H9 (cell line): ENCODE data around the gene PAX1. TPM values are rescaled to one million over a fixed set of nuclear protein-coding genes. Genes with fewer than 3 reads are reported as not detected.

Experiments used
- DNase-seq: peaks from one replicate; pipeline ENCODE4 v3.0.0-alpha.2; 2017
- H2AFZ ChIP-seq: one replicate; pipeline ENCODE4 v1.6.1; 2013; ENCODE audit warnings: mild to moderate bottlenecking, low read length, control low read depth, moderate library complexity
- H2AK5ac ChIP-seq: 2 replicates; pipeline ENCODE4 v1.6.1; 2013; ENCODE audit warnings: low read length, control low read depth, mixed read lengths; ENCODE audit not compliant: insufficient read length
- H2BK120ac ChIP-seq: one replicate; pipeline ENCODE4 v1.6.1; 2013; ENCODE audit warnings: low read depth, mild to moderate bottlenecking, low read length, control low read depth, inconsistent platforms; ENCODE audit not compliant: poor library complexity, severe bottlenecking
- H2BK12ac ChIP-seq: 2 replicates; pipeline ENCODE4 v1.6.1; 2013; ENCODE audit warnings: low read length, control low read depth, mixed read lengths, low read depth; ENCODE audit not compliant: insufficient read length
- H2BK15ac ChIP-seq: 2 replicates; pipeline ENCODE4 v1.6.1; 2013; ENCODE audit warnings: low read depth, low read length, control low read depth
- H2BK20ac ChIP-seq: one replicate; pipeline ENCODE4 v1.6.1; 2013; ENCODE audit warnings: low read depth, mild to moderate bottlenecking, low read length, control low read depth, inconsistent platforms; ENCODE audit not compliant: poor library complexity, severe bottlenecking
- H2BK5ac ChIP-seq: 2 replicates; pipeline ENCODE4 v1.6.1; 2013; ENCODE audit warnings: low read length, control low read depth, mixed read lengths; ENCODE audit not compliant: insufficient read length
- H3K14ac ChIP-seq: 2 replicates; pipeline ENCODE4 v1.6.1; 2013; ENCODE audit warnings: low read length, control low read depth; ENCODE audit not compliant: insufficient read depth
- H3K18ac ChIP-seq: 2 replicates; pipeline ENCODE4 v1.6.1; 2013; ENCODE audit warnings: low read depth, mild to moderate bottlenecking, mixed read lengths, low read length, control low read depth; ENCODE audit not compliant: insufficient read length
- H3K23ac ChIP-seq: 2 replicates; pipeline ENCODE4 v1.6.1; 2013; ENCODE audit warnings: low read length, control low read depth, mixed read lengths, low read depth; ENCODE audit not compliant: insufficient read length
- H3K23me2 ChIP-seq: 2 replicates; pipeline ENCODE4 v1.6.1; 2013; ENCODE audit warnings: low read depth, mild to moderate bottlenecking, mixed read lengths, low read length, control low read depth; ENCODE audit not compliant: insufficient read length, poor library complexity, severe bottlenecking
- H3K27ac ChIP-seq: 2 replicates; pipeline ENCODE4 v1.5.1; 2013; ENCODE audit warnings: low read length, control low read depth, mixed read lengths, low read depth; ENCODE audit not compliant: insufficient read length
- H3K27me3 ChIP-seq: 2 replicates; pipeline ENCODE4 v1.6.1; 2013; ENCODE audit warnings: low read length, control low read depth, inconsistent platforms; ENCODE audit not compliant: insufficient read depth
- H3K4ac ChIP-seq: 2 replicates; pipeline ENCODE4 v1.6.1; 2013; ENCODE audit warnings: low read depth, mild to moderate bottlenecking, control low read depth, inconsistent platforms, low read length, moderate library complexity
- H3K4me1 ChIP-seq: 2 replicates; pipeline ENCODE4 v1.6.1; 2013; ENCODE audit warnings: low read length, control low read depth, inconsistent platforms; ENCODE audit not compliant: insufficient read depth
- H3K4me2 ChIP-seq: 2 replicates; pipeline ENCODE4 v1.6.1; 2013; ENCODE audit warnings: low read length, control low read depth, mixed read lengths; ENCODE audit not compliant: insufficient read length, insufficient read depth
- H3K56ac ChIP-seq: 2 replicates; pipeline ENCODE4 v1.6.1; 2013; ENCODE audit warnings: low read depth, mild to moderate bottlenecking, mixed read lengths, low read length, control low read depth; ENCODE audit not compliant: insufficient read length
- H3K79me1 ChIP-seq: 2 replicates; pipeline ENCODE4 v1.6.1; 2013; ENCODE audit warnings: low read depth, mild to moderate bottlenecking, moderate library complexity, low read length, control low read depth, inconsistent platforms; ENCODE audit not compliant: insufficient read depth, poor library complexity, severe bottlenecking
- H3K79me2 ChIP-seq: 2 replicates; pipeline ENCODE4 v1.6.1; 2013; ENCODE audit warnings: low read length, control low read depth, inconsistent platforms; ENCODE audit not compliant: insufficient read depth
- H3K9ac ChIP-seq: 2 replicates; pipeline ENCODE4 v1.6.1; 2013; ENCODE audit warnings: low read length, control low read depth, mixed read lengths; ENCODE audit not compliant: insufficient read length; ENCODE audit errors: extremely low read depth
- H3K9me3 ChIP-seq: one replicate; pipeline ENCODE4 v1.6.1; 2013; ENCODE audit warnings: low read depth, low read length, inconsistent platforms; ENCODE audit not compliant: control insufficient read depth
- H3T11ph ChIP-seq: one replicate; pipeline ENCODE4 v1.6.1; 2013; ENCODE audit warnings: mild to moderate bottlenecking, low read length, control low read depth, inconsistent platforms
- H4K20me1 ChIP-seq: one replicate; pipeline ENCODE4 v1.6.1; 2013; ENCODE audit not compliant: control insufficient read depth, insufficient read length, insufficient read depth
- H4K5ac ChIP-seq: 2 replicates; pipeline ENCODE4 v1.6.1; 2013; ENCODE audit warnings: low read depth, mild to moderate bottlenecking, mixed read lengths, low read length, control low read depth; ENCODE audit not compliant: insufficient read length
- H4K8ac ChIP-seq: replicated peaks from 2 replicates; pipeline ENCODE4 v1.6.1; 2013; ENCODE audit warnings: low read length, control low read depth, mixed read lengths, low read depth; ENCODE audit not compliant: insufficient read length
- H4K91ac ChIP-seq: 2 replicates; pipeline ENCODE4 v1.6.1; 2013; ENCODE audit warnings: low read depth, mild to moderate bottlenecking, moderate library complexity, mixed read lengths, low read length, control low read depth; ENCODE audit not compliant: insufficient read length
- H3K27ac Mint-ChIP-seq, 3 experiments: 2 replicates in 2 of 3; 3 replicates in 1 of 3; pipeline ENCODE4 v1.8.0; 2020 to 2021; ENCODE audit warnings: mixed read lengths in 3 of 3, mild to moderate bottlenecking in 1 of 3, moderate library complexity in 1 of 3
- H3K27me3 Mint-ChIP-seq: 2 replicates; pipeline ENCODE4 v1.8.0; 2021; ENCODE audit warnings: low read depth, mild to moderate bottlenecking, moderate library complexity, mixed read lengths
- H3K36me3 Mint-ChIP-seq, 3 experiments: 2 replicates in 2 of 3; 3 replicates in 1 of 3; pipeline ENCODE4 v1.8.0; 2020 to 2021; ENCODE audit warnings: low read depth in 3 of 3, mixed read lengths in 3 of 3; ENCODE audit not compliant: insufficient read depth in 1 of 3
- H3K4me1 Mint-ChIP-seq, 2 experiments: 2 replicates each; pipeline ENCODE4 v1.8.0; 2020; ENCODE audit warnings: mixed read lengths in 2 of 2
- H3K4me3 Mint-ChIP-seq, 2 experiments: 2 replicates in 1 of 2; 3 replicates in 1 of 2; pipeline ENCODE4 v1.8.0; 2020 to 2021; ENCODE audit warnings: mild to moderate bottlenecking in 2 of 2, mixed read lengths in 2 of 2, moderate library complexity in 1 of 2
- H3K9me3 Mint-ChIP-seq, 2 experiments: 2 replicates in 1 of 2; 3 replicates in 1 of 2; pipeline ENCODE4 v1.8.0; 2020; ENCODE audit warnings: mild to moderate bottlenecking in 2 of 2, mixed read lengths in 2 of 2, moderate library complexity in 1 of 2
- WGBS: extraction: QIAGEN DNeasy Blood & Tissue Kit; methylation state at CpG from one replicate; pipeline ENCODE4 v1.1.7; 2013; ENCODE audit warnings: missing lambda C conversion rate, low lambda C conversion rate, mixed read lengths; ENCODE audit not compliant: insufficient read length; ENCODE audit errors: extremely low coverage; 5-methylcytosine and 5-hydroxymethylcytosine counted together
- total RNA-seq: library from RNA; stranded (reverse); gene quantifications from 2 replicates; pipeline ENCODE4 v1.2.1, GENCODE V29; 2021
- TF ChIP-seq, protein P1 (sequence below): fragments of 200-600 bp; sonication (generic); conservative IDR thresholded peaks from 3 replicates; pipeline ENCODE4 v1.8.0; 2021; ENCODE audit warnings: antibody characterized with exemption, mild to moderate bottlenecking

PAX1 gene
- total RNA-seq, 1 experiment from 2014 or later = not detected

DNA sequence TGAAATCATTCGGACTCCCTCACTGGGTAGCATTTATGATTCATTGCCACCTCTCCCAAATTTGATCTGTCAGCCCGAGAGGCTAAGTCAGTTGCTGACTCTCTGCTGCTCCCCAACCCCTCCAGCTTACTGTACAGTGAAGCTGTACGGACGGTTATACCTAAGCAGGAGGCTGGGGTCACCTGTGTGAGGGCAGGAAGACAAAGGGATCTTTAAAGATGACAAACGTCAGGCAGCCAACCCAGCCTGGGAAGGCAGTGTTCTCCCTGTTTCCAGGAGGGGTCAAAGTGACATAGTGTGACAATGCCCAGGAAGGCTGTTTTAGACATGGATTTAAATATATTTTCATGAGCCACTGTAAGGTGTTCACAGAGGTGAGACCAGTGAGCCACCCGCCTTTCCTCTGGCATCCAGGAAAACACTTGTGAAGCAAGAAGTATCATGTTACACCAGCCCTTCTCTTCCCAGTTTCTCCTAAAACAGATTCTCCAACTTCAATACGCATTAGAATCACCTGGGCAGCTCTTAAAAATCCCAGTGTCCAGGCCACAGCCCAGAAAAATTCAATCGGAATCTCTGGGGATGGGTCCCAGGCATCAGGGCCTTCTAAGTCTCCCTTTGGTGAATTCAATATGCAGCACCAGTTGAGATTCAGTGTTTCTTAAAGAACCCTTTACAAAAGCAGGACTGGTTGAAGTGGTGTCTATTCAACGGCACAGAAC is 6.8 kb upstream of the PAX1 start:
- Mint-ChIP-seq H3K27ac (no peak overlapping the region), H3K4me1 (peaks cover 23 to 34% of the 10 kb centered on the region in 2 experiments), H3K9me3 (peaks cover 0 to 13% of the 10 kb centered on the region in 2 experiments; a peak in 1 of 5 replicates), H3K27me3 (peaks cover 100% of the 10 kb centered on the region), H3K36me3 (no peaks in the 10 kb centered on the region), H3K4me3 (no peak overlapping the region)
- Histone ChIP-seq H3K23ac (no peak overlapping the region), H3K4ac (no peak overlapping the region), H3K14ac (no peak overlapping the region), H3K27me3 (peaks cover 68% of the 10 kb centered on the region), H3K27ac (no peak overlapping the region), H3T11ph (no peak overlapping the region), H4K8ac (no peak overlapping the region), H2BK15ac (no peak overlapping the region), H3K79me2 (no peaks in the 10 kb centered on the region), H3K56ac (no peak overlapping the region), H2AK5ac (no peak overlapping the region), H4K20me1 (no peaks in the 10 kb centered on the region), H2BK120ac (no peak overlapping the region), H3K79me1 (no peaks in the 10 kb centered on the region), H2BK12ac (no peak overlapping the region), H3K4me2 (no peak overlapping the region), H2BK20ac (no peak overlapping the region), H3K4me1 (no peaks in the 10 kb centered on the region), H3K18ac (no peak overlapping the region), H4K5ac (no peak overlapping the region), H2BK5ac (no peak overlapping the region), H3K9ac (no peak overlapping the region), H4K91ac (no peak overlapping the region), H3K9me3 (no peaks in the 10 kb centered on the region), H3K23me2 (peaks cover 4% of the 10 kb centered on the region), H2AFZ (no peak overlapping the region)
- TF ChIP-seq, protein P1, sequence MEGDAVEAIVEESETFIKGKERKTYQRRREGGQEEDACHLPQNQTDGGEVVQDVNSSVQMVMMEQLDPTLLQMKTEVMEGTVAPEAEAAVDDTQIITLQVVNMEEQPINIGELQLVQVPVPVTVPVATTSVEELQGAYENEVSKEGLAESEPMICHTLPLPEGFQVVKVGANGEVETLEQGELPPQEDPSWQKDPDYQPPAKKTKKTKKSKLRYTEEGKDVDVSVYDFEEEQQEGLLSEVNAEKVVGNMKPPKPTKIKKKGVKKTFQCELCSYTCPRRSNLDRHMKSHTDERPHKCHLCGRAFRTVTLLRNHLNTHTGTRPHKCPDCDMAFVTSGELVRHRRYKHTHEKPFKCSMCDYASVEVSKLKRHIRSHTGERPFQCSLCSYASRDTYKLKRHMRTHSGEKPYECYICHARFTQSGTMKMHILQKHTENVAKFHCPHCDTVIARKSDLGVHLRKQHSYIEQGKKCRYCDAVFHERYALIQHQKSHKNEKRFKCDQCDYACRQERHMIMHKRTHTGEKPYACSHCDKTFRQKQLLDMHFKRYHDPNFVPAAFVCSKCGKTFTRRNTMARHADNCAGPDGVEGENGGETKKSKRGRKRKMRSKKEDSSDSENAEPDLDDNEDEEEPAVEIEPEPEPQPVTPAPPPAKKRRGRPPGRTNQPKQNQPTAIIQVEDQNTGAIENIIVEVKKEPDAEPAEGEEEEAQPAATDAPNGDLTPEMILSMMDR = no peak
- WGBS = no CpG with 5 or more reads among the region's 9 CpGs
- no peak for DNase-seq
